H9 (cell line): Measurements from ENCODE around the gene BRF1. TPM values are rescaled to one million over a fixed set of nuclear protein-coding genes. Genes with fewer than 3 reads are reported as not detected.

Experiments used
- DNase-seq: peaks from one replicate; pipeline ENCODE4 v3.0.0-alpha.2; 2017
- H2AFZ ChIP-seq: one replicate; pipeline ENCODE4 v1.6.1; 2013; ENCODE audit warnings: mild to moderate bottlenecking, low read length, control low read depth, moderate library complexity
- H2AK5ac ChIP-seq: 2 replicates; pipeline ENCODE4 v1.6.1; 2013; ENCODE audit warnings: low read length, control low read depth, mixed read lengths; ENCODE audit not compliant: insufficient read length
- H2BK120ac ChIP-seq: one replicate; pipeline ENCODE4 v1.6.1; 2013; ENCODE audit warnings: low read depth, mild to moderate bottlenecking, low read length, control low read depth, inconsistent platforms; ENCODE audit not compliant: poor library complexity, severe bottlenecking
- H2BK12ac ChIP-seq: 2 replicates; pipeline ENCODE4 v1.6.1; 2013; ENCODE audit warnings: low read length, control low read depth, mixed read lengths, low read depth; ENCODE audit not compliant: insufficient read length
- H2BK15ac ChIP-seq: 2 replicates; pipeline ENCODE4 v1.6.1; 2013; ENCODE audit warnings: low read depth, low read length, control low read depth
- H2BK20ac ChIP-seq: one replicate; pipeline ENCODE4 v1.6.1; 2013; ENCODE audit warnings: low read depth, mild to moderate bottlenecking, low read length, control low read depth, inconsistent platforms; ENCODE audit not compliant: poor library complexity, severe bottlenecking
- H2BK5ac ChIP-seq: 2 replicates; pipeline ENCODE4 v1.6.1; 2013; ENCODE audit warnings: low read length, control low read depth, mixed read lengths; ENCODE audit not compliant: insufficient read length
- H3K14ac ChIP-seq: 2 replicates; pipeline ENCODE4 v1.6.1; 2013; ENCODE audit warnings: low read length, control low read depth; ENCODE audit not compliant: insufficient read depth
- H3K18ac ChIP-seq: 2 replicates; pipeline ENCODE4 v1.6.1; 2013; ENCODE audit warnings: low read depth, mild to moderate bottlenecking, mixed read lengths, low read length, control low read depth; ENCODE audit not compliant: insufficient read length
- H3K23ac ChIP-seq: 2 replicates; pipeline ENCODE4 v1.6.1; 2013; ENCODE audit warnings: low read length, control low read depth, mixed read lengths, low read depth; ENCODE audit not compliant: insufficient read length
- H3K23me2 ChIP-seq: 2 replicates; pipeline ENCODE4 v1.6.1; 2013; ENCODE audit warnings: low read depth, mild to moderate bottlenecking, mixed read lengths, low read length, control low read depth; ENCODE audit not compliant: insufficient read length, poor library complexity, severe bottlenecking
- H3K27ac ChIP-seq: 2 replicates; pipeline ENCODE4 v1.5.1; 2013; ENCODE audit warnings: low read length, control low read depth, mixed read lengths, low read depth; ENCODE audit not compliant: insufficient read length
- H3K27me3 ChIP-seq: 2 replicates; pipeline ENCODE4 v1.6.1; 2013; ENCODE audit warnings: low read length, control low read depth, inconsistent platforms; ENCODE audit not compliant: insufficient read depth
- H3K4ac ChIP-seq: 2 replicates; pipeline ENCODE4 v1.6.1; 2013; ENCODE audit warnings: low read depth, mild to moderate bottlenecking, control low read depth, inconsistent platforms, low read length, moderate library complexity
- H3K4me1 ChIP-seq: 2 replicates; pipeline ENCODE4 v1.6.1; 2013; ENCODE audit warnings: low read length, control low read depth, inconsistent platforms; ENCODE audit not compliant: insufficient read depth
- H3K4me2 ChIP-seq: 2 replicates; pipeline ENCODE4 v1.6.1; 2013; ENCODE audit warnings: low read length, control low read depth, mixed read lengths; ENCODE audit not compliant: insufficient read length, insufficient read depth
- H3K56ac ChIP-seq: 2 replicates; pipeline ENCODE4 v1.6.1; 2013; ENCODE audit warnings: low read depth, mild to moderate bottlenecking, mixed read lengths, low read length, control low read depth; ENCODE audit not compliant: insufficient read length
- H3K79me1 ChIP-seq: 2 replicates; pipeline ENCODE4 v1.6.1; 2013; ENCODE audit warnings: low read depth, mild to moderate bottlenecking, moderate library complexity, low read length, control low read depth, inconsistent platforms; ENCODE audit not compliant: insufficient read depth, poor library complexity, severe bottlenecking
- H3K79me2 ChIP-seq: 2 replicates; pipeline ENCODE4 v1.6.1; 2013; ENCODE audit warnings: low read length, control low read depth, inconsistent platforms; ENCODE audit not compliant: insufficient read depth
- H3K9ac ChIP-seq: 2 replicates; pipeline ENCODE4 v1.6.1; 2013; ENCODE audit warnings: low read length, control low read depth, mixed read lengths; ENCODE audit not compliant: insufficient read length; ENCODE audit errors: extremely low read depth
- H3K9me3 ChIP-seq: one replicate; pipeline ENCODE4 v1.6.1; 2013; ENCODE audit warnings: low read depth, low read length, inconsistent platforms; ENCODE audit not compliant: control insufficient read depth
- H3T11ph ChIP-seq: one replicate; pipeline ENCODE4 v1.6.1; 2013; ENCODE audit warnings: mild to moderate bottlenecking, low read length, control low read depth, inconsistent platforms
- H4K20me1 ChIP-seq: one replicate; pipeline ENCODE4 v1.6.1; 2013; ENCODE audit not compliant: control insufficient read depth, insufficient read length, insufficient read depth
- H4K5ac ChIP-seq: 2 replicates; pipeline ENCODE4 v1.6.1; 2013; ENCODE audit warnings: low read depth, mild to moderate bottlenecking, mixed read lengths, low read length, control low read depth; ENCODE audit not compliant: insufficient read length
- H4K8ac ChIP-seq: replicated peaks from 2 replicates; pipeline ENCODE4 v1.6.1; 2013; ENCODE audit warnings: low read length, control low read depth, mixed read lengths, low read depth; ENCODE audit not compliant: insufficient read length
- H4K91ac ChIP-seq: 2 replicates; pipeline ENCODE4 v1.6.1; 2013; ENCODE audit warnings: low read depth, mild to moderate bottlenecking, moderate library complexity, mixed read lengths, low read length, control low read depth; ENCODE audit not compliant: insufficient read length
- H3K27ac Mint-ChIP-seq, 3 experiments: 2 replicates in 2 of 3; 3 replicates in 1 of 3; pipeline ENCODE4 v1.8.0; 2020 to 2021; ENCODE audit warnings: mixed read lengths in 3 of 3, mild to moderate bottlenecking in 1 of 3, moderate library complexity in 1 of 3
- H3K27me3 Mint-ChIP-seq: 2 replicates; pipeline ENCODE4 v1.8.0; 2021; ENCODE audit warnings: low read depth, mild to moderate bottlenecking, moderate library complexity, mixed read lengths
- H3K36me3 Mint-ChIP-seq, 3 experiments: 2 replicates in 2 of 3; 3 replicates in 1 of 3; pipeline ENCODE4 v1.8.0; 2020 to 2021; ENCODE audit warnings: low read depth in 3 of 3, mixed read lengths in 3 of 3; ENCODE audit not compliant: insufficient read depth in 1 of 3
- H3K4me1 Mint-ChIP-seq, 2 experiments: 2 replicates each; pipeline ENCODE4 v1.8.0; 2020; ENCODE audit warnings: mixed read lengths in 2 of 2
- H3K4me3 Mint-ChIP-seq, 2 experiments: 2 replicates in 1 of 2; 3 replicates in 1 of 2; pipeline ENCODE4 v1.8.0; 2020 to 2021; ENCODE audit warnings: mild to moderate bottlenecking in 2 of 2, mixed read lengths in 2 of 2, moderate library complexity in 1 of 2
- H3K9me3 Mint-ChIP-seq, 2 experiments: 2 replicates in 1 of 2; 3 replicates in 1 of 2; pipeline ENCODE4 v1.8.0; 2020; ENCODE audit warnings: mild to moderate bottlenecking in 2 of 2, mixed read lengths in 2 of 2, moderate library complexity in 1 of 2
- CTCF ChIP-seq: fragments of 200-600 bp; sonication (generic); conservative IDR thresholded peaks from 3 replicates; pipeline ENCODE4 v1.8.0; 2021; ENCODE audit warnings: antibody characterized with exemption, mild to moderate bottlenecking
- WGBS: extraction: QIAGEN DNeasy Blood & Tissue Kit; methylation state at CpG from one replicate; pipeline ENCODE4 v1.1.7; 2013; ENCODE audit warnings: missing lambda C conversion rate, low lambda C conversion rate, mixed read lengths; ENCODE audit not compliant: insufficient read length; ENCODE audit errors: extremely low coverage; 5-methylcytosine and 5-hydroxymethylcytosine counted together
- total RNA-seq: library from RNA; stranded (reverse); gene quantifications from 2 replicates; pipeline ENCODE4 v1.2.1, GENCODE V29; 2021

The BRF1 gene
- total RNA-seq, 1 experiment from 2014 or later = 28.3 TPM

- TF ChIP-seq CTCF = no peak
- H4K91ac ChIP-seq = no peak overlapping the region
- DNase-seq = no peak
- no peak overlapping the region for H3T11ph ChIP-seq
- H2AK5ac ChIP-seq = no peak overlapping the region
- no peak overlapping the region for H3K4ac ChIP-seq
- H3K56ac ChIP-seq = no peak overlapping the region
- H4K8ac ChIP-seq = no peak overlapping the region
- no peak overlapping the region for H3K18ac ChIP-seq
- Mint-ChIP-seq H3K36me3 (no peaks in the 10 kb centered on the region; a peak in 2 of 7 replicates), H3K4me1 (no peaks in the 10 kb centered on the region; a peak in 2 of 4 replicates), H3K27ac (0 out of 7 replicates have a peak overlapping the region, but pooled peaks of 1 of the 3 experiments have one; percentile 22), H3K4me3 (no peak overlapping the region), H3K27me3 (peaks cover 1% of the 10 kb centered on the region; the same call in 1 of the 2 replicates), H3K9me3 (no peaks in the 10 kb centered on the region)
- no peak overlapping the region; the same call in 1 of the 2 replicates for H3K14ac ChIP-seq
- no peak overlapping the region for H4K5ac ChIP-seq
- no peaks in the 10 kb centered on the region for H3K9me3 ChIP-seq
- H3K4me2 ChIP-seq = no peak overlapping the region
- H2BK120ac ChIP-seq = no peak overlapping the region
- no peak overlapping the region for H2BK20ac ChIP-seq
- H2BK12ac ChIP-seq = no peak overlapping the region
- no peak overlapping the region for H2BK15ac ChIP-seq
- no peaks in the 10 kb centered on the region for H4K20me1 ChIP-seq
- H2BK5ac ChIP-seq = no peak overlapping the region
- H2AFZ ChIP-seq = no peak overlapping the region
- no CpG with 5 or more reads among the region's 25 CpGs for WGBS
- no peaks in the 10 kb centered on the region for H3K27me3 ChIP-seq
- H3K23ac ChIP-seq = no peak overlapping the region
- no peak overlapping the region for H3K27ac ChIP-seq
- no peaks in the 10 kb centered on the region for H3K79me1 ChIP-seq
- H3K9ac ChIP-seq = no peak overlapping the region
- H3K23me2 ChIP-seq = no peaks in the 10 kb centered on the region
- no peaks in the 10 kb centered on the region for H3K79me2 ChIP-seq
- no peaks in the 10 kb centered on the region for H3K4me1 ChIP-seq
These were observed 92.6 kb downstream of the BRF1 start for GRCh38 chr14:105207996-105208737.
